MV-4-11 (cell line): ENCODE measurements around the gene FANCE.

Experiments
- DNase-seq: peaks from one replicate; lab custom pipeline; 2025; lab: John Stamatoyannopoulos, UW

The FANCE gene

DNA sequence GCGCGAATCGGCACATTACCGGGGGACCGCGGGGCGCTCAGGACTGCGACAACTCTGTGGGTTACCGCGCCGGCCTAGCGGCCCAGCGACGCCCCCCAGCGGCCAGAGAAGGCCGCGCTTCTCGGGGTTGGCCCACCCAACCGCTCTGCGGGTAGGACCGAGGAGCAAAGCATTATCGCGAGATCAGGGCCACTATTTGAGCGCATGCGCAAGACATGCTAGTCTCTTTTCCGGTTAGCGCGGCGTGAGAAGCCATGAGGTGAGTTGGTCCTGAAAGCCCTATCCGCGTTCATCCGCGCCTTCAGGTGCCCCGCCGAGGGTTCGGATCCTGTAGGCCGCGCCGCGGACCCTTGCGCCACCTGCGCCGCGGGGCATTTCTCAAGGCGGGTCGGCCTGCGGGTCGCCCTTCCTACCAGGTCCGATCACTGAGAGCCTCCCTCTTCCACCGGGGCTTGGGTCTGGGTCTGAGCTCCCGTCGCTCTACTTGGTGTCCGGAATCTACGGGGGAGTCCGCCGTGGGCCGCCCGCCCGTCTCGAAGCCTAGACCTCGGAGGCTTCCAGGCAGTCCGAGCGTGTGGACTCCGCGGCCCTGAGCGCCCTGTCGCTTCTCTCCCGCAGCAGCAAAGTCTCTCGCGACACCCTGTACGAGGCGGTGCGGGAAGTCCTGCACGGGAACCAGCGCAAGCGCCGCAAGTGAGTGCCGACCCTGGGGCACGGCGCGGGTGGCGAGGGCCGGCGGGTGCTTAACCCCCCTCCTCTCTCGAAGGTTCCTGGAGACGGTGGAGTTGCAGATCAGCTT lies 16.2 kb downstream of the FANCE start, which contains the start of gene RPL10A:
Gene RPL10A, plus strand, starts transcription at position 221 of the 799 bp plus-strand sequence. Its CDS starts 34 bp downstream, at position 255.
- DNase-seq, result peak; percentile 95

- DNase-seq, result no peak
These were observed 17.0 kb downstream of the FANCE start for GRCh38 chr6:35468980-35469750.

DNA sequence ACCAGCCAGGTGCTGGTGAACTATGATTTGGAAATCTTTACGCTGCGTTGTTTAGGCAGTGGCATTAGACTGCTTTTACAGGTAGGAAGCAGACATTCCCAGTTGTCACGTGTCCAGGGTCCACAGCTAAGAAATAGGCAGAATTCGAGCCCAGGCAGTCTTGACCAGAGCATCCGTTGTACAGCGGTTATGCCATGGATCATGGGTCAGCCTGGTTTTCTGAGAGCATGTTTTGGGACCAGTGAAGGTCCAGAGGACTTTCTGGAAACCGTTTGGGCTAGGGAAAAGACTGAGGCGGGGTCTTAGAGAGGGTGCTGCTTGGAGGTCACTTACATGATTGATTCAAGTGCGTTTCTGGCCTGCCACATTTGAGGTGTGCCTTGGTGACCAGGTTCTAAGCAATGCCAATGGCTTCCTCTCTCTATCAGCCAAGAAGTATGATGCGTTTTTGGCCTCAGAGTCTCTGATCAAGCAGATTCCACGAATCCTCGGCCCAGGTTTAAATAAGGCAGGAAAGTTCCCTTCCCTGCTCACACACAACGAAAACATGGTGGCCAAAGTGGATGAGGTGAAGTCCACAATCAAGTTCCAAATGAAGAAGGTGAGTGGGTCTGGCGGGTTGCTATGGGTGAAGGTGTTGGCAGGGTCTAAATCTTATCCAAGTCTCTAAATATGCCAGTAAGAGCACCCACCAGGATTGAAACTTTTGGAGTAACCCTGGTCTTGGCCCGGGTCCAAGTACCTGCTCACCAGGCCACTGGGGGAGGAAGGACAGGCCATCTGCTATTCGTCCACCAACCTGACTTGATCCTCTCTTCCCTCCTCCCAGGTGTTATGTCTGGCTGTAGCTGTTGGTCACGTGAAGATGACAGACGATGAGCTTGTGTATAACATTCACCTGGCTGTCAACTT lies 17.9 kb downstream of the FANCE start:
- no peak for DNase-seq

- DNase-seq, result no peak
These were observed 18.6 kb downstream of the FANCE start for GRCh38 chr6:35470663-35471120.

GRCh38 chr6:35471836-35472345 lies 19.8 kb downstream of the FANCE start:
- DNase-seq, result no peak

DNA sequence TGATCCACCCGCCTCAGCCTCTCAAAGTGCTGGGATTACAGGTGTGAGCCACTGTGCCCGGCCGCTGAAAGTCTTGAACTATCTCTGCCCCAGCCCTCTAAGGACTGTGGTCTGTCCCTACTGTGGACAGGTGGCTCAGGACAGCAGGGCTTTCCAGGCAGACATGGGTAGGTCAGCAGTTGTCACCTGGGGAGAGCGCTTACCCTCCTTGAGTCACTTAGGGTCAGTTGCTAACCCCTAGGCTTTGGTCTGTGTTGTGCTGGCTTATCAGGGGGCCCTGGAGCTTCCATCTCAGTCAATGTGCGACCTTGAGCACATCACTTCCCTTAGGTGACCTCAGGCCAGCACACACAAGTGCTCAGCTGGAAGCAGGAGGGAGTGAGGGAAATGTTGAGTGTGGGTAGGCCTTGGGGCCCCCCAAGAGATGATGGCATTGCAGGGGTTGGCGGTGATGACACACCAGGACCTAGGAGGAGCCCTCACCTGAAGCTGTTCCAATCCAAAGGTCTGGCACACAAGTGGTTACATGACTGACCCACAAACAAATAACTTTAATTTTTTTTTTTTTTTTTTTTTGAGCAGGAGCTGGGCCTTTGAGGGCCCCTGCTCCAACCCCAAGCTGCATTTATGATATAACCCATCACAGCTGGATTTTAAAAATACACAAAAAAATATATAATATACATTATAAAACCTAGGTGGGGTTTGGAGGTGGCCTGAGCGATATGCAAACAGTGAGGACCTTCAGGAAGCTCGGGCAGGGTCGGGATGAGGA lies 21.1 kb downstream of the FANCE start:
- peak; percentile 22 for DNase-seq

DNA sequence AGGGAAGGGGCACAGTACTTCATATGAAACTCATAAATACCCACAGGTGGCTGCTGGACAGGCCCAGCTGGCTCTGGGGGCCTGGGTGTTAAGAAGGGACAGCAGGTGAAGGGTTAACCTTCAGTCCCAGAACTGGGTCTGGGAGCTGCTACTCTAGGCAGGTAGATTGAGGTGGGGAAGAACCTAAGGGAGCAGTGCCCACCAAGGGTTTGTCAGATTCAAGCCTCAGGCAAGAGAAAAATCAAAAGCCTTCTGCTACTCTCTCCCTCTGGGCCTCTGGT lies 21.7 kb downstream of the FANCE start:
- no peak for DNase-seq

DNA sequence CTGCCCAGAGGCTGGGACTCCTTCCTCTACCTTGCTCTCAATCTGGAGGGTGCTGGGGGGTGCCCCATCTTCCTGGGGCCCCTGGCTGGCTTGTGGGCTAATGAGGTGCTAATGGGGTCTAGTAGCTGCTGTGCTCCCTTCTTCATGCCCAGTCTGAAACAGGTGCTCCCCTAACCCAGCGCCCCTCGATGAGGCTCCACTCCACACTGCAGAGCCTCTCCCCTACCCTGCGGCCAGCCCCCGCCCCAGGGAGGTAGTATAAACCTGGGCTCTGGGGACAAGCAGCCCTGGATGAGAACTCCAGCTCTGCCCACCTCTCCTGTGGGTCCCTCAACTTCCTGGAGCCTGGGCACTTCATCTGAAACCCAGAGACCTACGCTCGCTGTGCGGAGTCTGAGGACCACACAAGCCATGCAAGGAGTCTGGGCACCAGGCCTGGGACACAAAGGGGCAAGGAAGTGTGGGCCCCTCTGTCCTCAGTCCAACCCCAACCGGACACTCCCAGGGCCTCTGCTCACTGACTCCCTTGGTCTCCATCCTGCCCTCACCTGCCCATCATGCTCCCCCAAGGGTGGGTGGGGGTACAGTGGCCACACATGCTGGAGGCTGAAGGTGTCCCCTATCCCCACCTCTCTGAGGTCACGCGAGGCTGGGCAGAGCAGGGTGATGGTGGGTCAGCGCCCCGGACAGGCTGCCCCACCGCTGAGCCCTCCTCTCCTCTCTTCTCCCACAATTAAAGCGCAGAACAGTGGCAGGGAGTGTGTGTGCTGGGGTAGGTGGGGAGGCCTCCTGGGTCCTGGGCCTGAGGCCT lies 22.2 kb downstream of the FANCE start:
- no peak for DNase-seq

DNA sequence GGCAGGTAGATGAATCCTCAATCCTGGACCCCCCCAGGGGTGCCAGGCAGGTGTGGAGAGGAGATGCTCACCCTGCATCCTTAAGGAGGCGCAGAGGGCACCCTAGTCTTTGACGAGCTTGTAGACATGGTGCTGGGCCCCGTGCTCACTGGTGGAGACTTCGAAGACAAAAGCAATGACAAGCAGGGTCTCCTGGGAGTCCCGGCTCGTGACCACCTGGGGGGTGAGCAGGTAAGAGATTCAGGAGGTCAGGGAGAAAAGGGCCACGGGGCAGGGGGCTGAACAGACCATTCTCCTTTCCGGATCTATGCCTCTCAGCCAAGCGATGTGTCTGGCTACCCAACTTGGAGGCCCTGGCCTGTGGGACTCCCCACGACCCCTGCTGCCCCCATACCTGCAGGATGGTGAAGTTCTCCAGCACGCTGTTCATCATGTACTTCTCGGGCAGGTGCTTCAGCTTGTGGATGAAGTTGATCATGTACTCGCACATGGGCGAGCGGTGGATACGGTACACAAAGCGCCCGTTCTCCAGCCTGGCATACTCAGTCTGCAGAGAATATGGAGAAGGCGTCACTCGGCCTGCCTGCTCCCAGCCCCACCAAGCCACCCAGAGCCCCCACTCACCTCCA lies 22.9 kb downstream of the FANCE start:
- no peak for DNase-seq

GRCh38 chr6:35475573-35475972 lies 23.4 kb downstream of the FANCE start:
- no peak for DNase-seq

GRCh38 chr6:35476004-35476403 lies 23.9 kb downstream of the FANCE start:
- no peak for DNase-seq

DNA sequence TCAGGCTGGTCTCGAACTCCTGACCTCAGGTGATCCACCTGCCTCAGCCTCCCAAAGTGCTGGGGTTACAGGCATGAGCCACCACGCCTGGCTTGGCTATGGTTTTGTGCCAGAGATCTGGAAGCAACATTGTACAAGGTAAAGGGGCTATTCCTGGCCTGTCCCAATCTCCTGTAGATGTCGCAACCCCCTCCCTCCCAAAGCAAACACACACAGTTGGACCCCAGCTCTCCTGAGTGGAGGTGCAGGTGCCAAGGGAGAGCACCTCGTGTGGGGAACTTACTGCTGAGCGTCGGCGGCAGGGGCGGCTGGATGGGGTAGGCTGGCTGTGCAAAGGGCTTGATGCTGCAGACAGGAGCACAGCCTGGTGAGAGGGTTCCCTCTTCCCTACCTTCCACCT lies 24.9 kb downstream of the FANCE start:
- no peak for DNase-seq

GRCh38 chr6:35477551-35478179 lies 25.5 kb downstream of the FANCE start:
- DNase-seq, result no peak

DNA sequence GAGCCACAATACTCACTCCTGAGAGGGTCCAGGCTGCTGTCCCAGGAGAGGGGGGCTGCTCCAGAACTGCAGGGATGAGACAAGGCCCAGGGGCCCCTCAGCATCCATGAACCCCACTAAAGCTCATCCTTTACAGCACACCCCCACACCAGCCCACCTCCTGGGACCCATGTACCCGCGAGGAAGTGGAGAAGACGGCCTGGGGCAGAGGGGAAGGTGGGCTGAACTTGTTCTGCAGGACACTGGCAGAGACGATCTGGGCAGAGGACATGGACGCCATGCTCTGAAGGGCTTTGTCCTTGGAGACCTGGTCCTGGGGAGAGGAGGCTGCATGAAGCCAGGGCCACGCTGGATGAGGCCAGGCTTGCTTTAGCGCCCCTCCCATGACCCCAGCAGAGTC lies 26.1 kb downstream of the FANCE start:
- DNase-seq, result no peak

- DNase-seq, result no peak
These were observed 28.0 kb downstream of the FANCE start for GRCh38 chr6:35480176-35480575.

- no peak for DNase-seq
These were observed 29.1 kb downstream of the FANCE start for GRCh38 chr6:35481226-35481625.

DNA sequence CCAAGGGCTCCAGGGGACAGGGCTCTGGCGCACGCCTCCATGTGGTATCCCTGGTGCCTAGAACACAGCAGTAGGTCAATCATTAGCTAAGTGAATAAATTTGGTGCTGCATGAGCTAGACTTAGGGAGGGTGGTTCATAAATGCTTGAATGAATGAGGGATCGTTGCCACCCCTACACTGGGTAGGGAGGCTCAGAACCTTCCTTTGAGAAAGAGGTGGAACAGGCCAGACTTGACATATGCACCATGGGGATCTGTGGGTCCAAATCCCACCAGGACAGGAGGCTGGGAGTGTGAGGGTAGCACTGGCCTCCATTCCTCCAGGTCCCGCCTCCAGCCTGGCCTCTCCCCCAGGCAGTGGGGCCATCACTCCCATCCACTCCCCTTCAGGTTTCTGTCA lies 30.9 kb downstream of the FANCE start:
- DNase-seq, result no peak

DNA sequence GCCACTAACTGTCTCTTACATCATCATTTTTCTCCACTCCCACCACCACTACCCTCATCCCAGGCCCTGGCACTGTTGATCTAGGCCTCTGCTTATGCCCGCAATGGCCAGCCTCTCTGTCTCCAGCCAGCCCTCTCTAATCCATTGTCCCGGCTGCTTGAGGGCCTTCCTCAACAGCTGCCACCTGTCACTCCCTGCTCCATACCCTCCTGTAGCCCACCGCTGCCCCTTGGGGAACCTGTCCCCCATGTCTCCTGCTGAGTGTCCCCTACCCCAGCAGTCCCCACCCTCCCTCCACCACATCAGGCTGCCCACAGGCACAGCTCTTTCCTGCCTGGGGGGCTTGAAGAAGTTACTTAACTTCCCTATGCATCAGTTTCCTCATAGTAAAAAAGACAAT lies 31.4 kb downstream of the FANCE start:
- DNase-seq, result no peak

DNA sequence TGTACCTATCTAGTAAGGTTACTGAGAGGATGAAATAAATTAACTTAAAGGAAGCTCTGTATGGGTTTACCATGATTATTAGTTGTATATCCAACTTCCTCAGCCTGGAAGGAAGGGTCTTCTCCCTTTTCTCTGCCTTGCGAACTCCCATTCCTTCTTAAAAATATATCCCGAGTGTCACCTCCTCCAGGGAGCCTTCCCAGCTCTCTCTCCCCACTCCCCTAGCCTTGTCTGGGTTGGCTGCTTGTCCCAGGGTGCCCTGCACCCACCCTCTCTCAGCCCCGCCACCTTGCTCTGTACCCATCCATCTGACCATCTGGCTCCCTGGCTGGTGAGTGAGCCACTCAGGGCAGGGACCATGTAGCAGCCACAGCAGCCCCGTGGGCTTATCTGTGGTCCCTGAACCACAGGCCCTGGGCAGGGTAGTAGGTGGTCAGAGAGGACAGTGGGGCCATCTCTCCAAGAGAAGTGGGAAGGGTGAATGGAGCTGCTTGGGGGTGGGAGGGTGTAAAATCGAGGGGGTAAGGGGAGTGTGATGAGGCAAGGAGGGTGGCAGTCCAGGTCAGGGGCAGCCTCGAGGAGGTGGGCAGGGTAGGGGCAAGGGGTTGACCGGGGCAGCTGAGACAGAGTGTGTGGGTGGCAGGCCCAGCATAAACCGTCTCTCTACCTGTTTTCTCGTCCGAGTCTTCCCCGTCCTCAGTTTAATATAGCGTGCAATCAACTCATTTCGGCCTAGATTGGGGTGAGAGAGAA lies 31.9 kb downstream of the FANCE start:
- no peak for DNase-seq
